ENCODE measurements around the gene CCDC148. TPM values are rescaled to one million over a fixed set of nuclear protein-coding genes. Genes with fewer than 3 reads are reported as not detected.
"Not testable (repeated sequence)": the region's sequence is repeated elsewhere in the genome, so short reads cannot be mapped to it uniquely, and the experiment has no call there.

The CCDC148 gene
- total and polyA plus RNA-seq, 4 experiments from 2014 or later = not detected

GRCh38 chr2:158240975-158241374, 215.6 kb downstream of the CCDC148 start:
- Mint-ChIP-seq H3K27ac (no peak overlapping the region), H3K4me1 (no peaks in the 10 kb centered on the region), H3K36me3 (no peaks in the 10 kb centered on the region), H3K4me3 (no peak overlapping the region), H3K9me3 (no peaks in the 10 kb centered on the region), H3K27me3 (peaks cover 0 to 2% of the 10 kb centered on the region in 2 donors)
- intact Hi-C loops (cut with micrococcal nuclease) = no loop called here
- no peaks in the 10 kb centered on the region for H3K9me3 ChIP-seq (ENCODE audit: control insufficient read depth in 1 of 2, low read length in 2 of 2)
- CTCF ChIA-PET (ENCODE audit: partially characterized antibody) = interaction anchor here (1.5 kb wide), 1 partner anchor 513 kb away, joined by 3 read pairs; no protein-coding TSS in a partner anchor
- H3K27me3 ChIP-seq (ENCODE audit: insufficient read depth, low read length) = no peaks in the 10 kb centered on the region
- no peaks in the 10 kb centered on the region for H3K4me1 ChIP-seq (ENCODE audit: insufficient read depth, low read length)
- POLR2A ChIA-PET (ENCODE audit: partially characterized antibody) = no interaction called here
- no peak overlapping the region for H3K4me3 ChIP-seq (ENCODE audit: low read length in 2 of 2)
- no peak for DNase-seq
- H3K27ac ChIP-seq (ENCODE audit: low read depth, low read length) = no peak overlapping the region
- no peaks in the 10 kb centered on the region for H3K36me3 ChIP-seq (ENCODE audit: insufficient read depth, low read length)

DNA sequence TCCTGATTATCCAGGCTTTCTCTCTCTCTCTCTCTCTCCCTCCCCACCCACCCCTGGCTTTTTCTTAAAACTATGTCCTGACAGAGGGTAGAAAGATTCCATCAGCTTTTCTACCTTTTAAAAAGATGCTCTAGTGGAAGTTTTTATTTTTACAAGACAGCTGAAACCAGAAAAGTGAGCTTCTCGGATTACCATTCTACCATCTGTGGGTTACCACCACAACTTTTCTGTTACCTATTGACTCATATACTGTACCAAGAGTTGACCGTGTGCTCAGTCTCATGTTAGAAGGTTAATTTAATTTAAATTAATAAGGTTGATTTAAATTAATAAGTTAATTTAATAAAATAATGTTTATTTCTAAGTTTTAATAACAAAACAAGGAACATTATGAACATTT, 217.3 kb downstream of the CCDC148 start:
- no peak for DNase-seq
- Histone ChIP-seq H3K4me3 (ENCODE audit: low read length in 2 of 2) (no peak overlapping the region), H3K27me3 (ENCODE audit: insufficient read depth, low read length) (no peaks in the 10 kb centered on the region), H3K27ac (ENCODE audit: low read depth, low read length) (no peak overlapping the region), H3K9me3 (ENCODE audit: control insufficient read depth in 1 of 2, low read length in 2 of 2) (no peaks in the 10 kb centered on the region), H3K36me3 (ENCODE audit: insufficient read depth, low read length) (no peaks in the 10 kb centered on the region), H3K4me1 (ENCODE audit: insufficient read depth, low read length) (no peaks in the 10 kb centered on the region)
- ChIA-PET CTCF (ENCODE audit: partially characterized antibody) (no interaction called here), POLR2A (ENCODE audit: partially characterized antibody) (no interaction called here)
- H3K27ac Mint-ChIP-seq = no peak overlapping the region
- no peaks in the 10 kb centered on the region for H3K9me3 Mint-ChIP-seq
- no peak overlapping the region for H3K4me3 Mint-ChIP-seq
- H3K27me3 Mint-ChIP-seq = peaks cover 0 to 2% of the 10 kb centered on the region in 2 donors
- H3K36me3 Mint-ChIP-seq = no peaks in the 10 kb centered on the region
- H3K4me1 Mint-ChIP-seq = no peaks in the 10 kb centered on the region
- intact Hi-C loops (cut with micrococcal nuclease) = no loop called here

- H3K36me3 Mint-ChIP-seq = no peaks in the 10 kb centered on the region
- no peaks in the 10 kb centered on the region for H3K9me3 Mint-ChIP-seq
Observed at GRCh38 chr2:158234497-158234896, 222.1 kb downstream of the CCDC148 start.

DNA sequence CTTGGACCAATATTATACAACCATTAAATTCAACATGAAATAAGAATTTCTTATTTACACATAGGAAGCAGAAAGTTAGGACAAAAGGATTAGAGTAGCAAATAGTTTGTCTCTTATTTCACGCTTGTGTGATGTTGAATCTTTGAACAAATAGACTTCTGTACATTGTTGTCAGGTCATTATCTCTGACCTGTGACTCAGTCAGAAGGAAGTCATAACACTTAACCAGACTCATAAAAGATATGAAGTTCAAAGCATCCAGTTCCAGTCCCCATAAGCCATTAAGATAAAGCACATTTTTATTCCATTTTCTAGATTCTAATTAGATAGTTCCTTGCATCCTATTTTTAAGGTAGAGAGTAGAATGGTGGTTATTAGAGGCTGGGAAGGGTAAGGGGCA, 224.1 kb downstream of the CCDC148 start:
- H3K4me3 ChIP-seq (ENCODE audit: low read length in 2 of 2) = no peak overlapping the region
- H3K9me3 Mint-ChIP-seq = peaks cover 0 to 5% (median 0%) of the 10 kb centered on the region in 8 donors
- H3K27me3 Mint-ChIP-seq = no peaks in the 10 kb centered on the region
- intact Hi-C loops (cut with micrococcal nuclease) = no loop called here
- H3K27ac ChIP-seq (ENCODE audit: low read depth, low read length) = no peak overlapping the region
- no peaks in the 10 kb centered on the region for H3K27me3 ChIP-seq (ENCODE audit: insufficient read depth, low read length)
- no peak overlapping the region for H3K4me3 Mint-ChIP-seq
- no peaks in the 10 kb centered on the region for H3K9me3 ChIP-seq (ENCODE audit: control insufficient read depth in 1 of 2, low read length in 2 of 2)
- DNase-seq = no peak
- H3K27ac Mint-ChIP-seq = no peak overlapping the region
- no peaks in the 10 kb centered on the region for H3K36me3 Mint-ChIP-seq
- H3K4me1 Mint-ChIP-seq = no peaks in the 10 kb centered on the region
- no peaks in the 10 kb centered on the region for H3K4me1 ChIP-seq (ENCODE audit: insufficient read depth, low read length)
- H3K36me3 ChIP-seq (ENCODE audit: insufficient read depth, low read length) = no peaks in the 10 kb centered on the region
- ChIA-PET CTCF (ENCODE audit: partially characterized antibody) (no interaction called here), POLR2A (ENCODE audit: partially characterized antibody) (no interaction called here)

More at GRCh38 chr2:158234497-158234896, 222.1 kb downstream of the CCDC148 start:
- CTCF ChIA-PET (ENCODE audit: partially characterized antibody) = no interaction called here
- DNase-seq = no peak
- Histone ChIP-seq H3K27ac (ENCODE audit: low read depth, low read length) (no peak overlapping the region), H3K27me3 (ENCODE audit: insufficient read depth, low read length) (no peaks in the 10 kb centered on the region), H3K9me3 (ENCODE audit: control insufficient read depth in 1 of 2, low read length in 2 of 2) (no peaks in the 10 kb centered on the region), H3K4me1 (ENCODE audit: insufficient read depth, low read length) (no peaks in the 10 kb centered on the region), H3K4me3 (ENCODE audit: low read length in 2 of 2) (no peak overlapping the region), H3K36me3 (ENCODE audit: insufficient read depth, low read length) (no peaks in the 10 kb centered on the region)
- POLR2A ChIA-PET (ENCODE audit: partially characterized antibody) = no interaction called here
- intact Hi-C loops (cut with micrococcal nuclease) = no loop called here
- H3K4me3 Mint-ChIP-seq = no peak overlapping the region
- H3K27me3 Mint-ChIP-seq = no peaks in the 10 kb centered on the region
- H3K4me1 Mint-ChIP-seq = no peaks in the 10 kb centered on the region
- H3K27ac Mint-ChIP-seq = no peak overlapping the region

GRCh38 chr2:158228943-158229508, 227.5 kb downstream of the CCDC148 start:
- Histone ChIP-seq H3K36me3 (ENCODE audit: insufficient read depth, low read length) (no peaks in the 10 kb centered on the region), H3K9me3 (ENCODE audit: control insufficient read depth in 1 of 2, low read length in 2 of 2) (no peaks in the 10 kb centered on the region), H3K4me3 (ENCODE audit: low read length in 2 of 2) (no peak overlapping the region), H3K27ac (ENCODE audit: low read depth, low read length) (no peak overlapping the region), H3K4me1 (ENCODE audit: insufficient read depth, low read length) (no peaks in the 10 kb centered on the region), H3K27me3 (ENCODE audit: insufficient read depth, low read length) (no peaks in the 10 kb centered on the region)
- Mint-ChIP-seq H3K4me3 (no peak overlapping the region), H3K9me3 (peaks cover 0 to 5% (median 0%) of the 10 kb centered on the region in 8 donors), H3K27me3 (peaks cover 0 to 2% of the 10 kb centered on the region in 2 donors), H3K27ac (no peak overlapping the region), H3K4me1 (no peaks in the 10 kb centered on the region), H3K36me3 (no peaks in the 10 kb centered on the region)
- intact Hi-C loops (cut with micrococcal nuclease) = no loop called here
- ChIA-PET POLR2A (ENCODE audit: partially characterized antibody) (no interaction called here), CTCF (ENCODE audit: partially characterized antibody) (no interaction called here)
- no peak for DNase-seq

GRCh38 chr2:158223066-158223465, 233.5 kb downstream of the CCDC148 start:
- H3K27ac Mint-ChIP-seq; CTCF ChIA-PET (ENCODE audit: partially characterized antibody); H3K4me1 ChIP-seq (ENCODE audit: insufficient read depth, low read length); H3K36me3 Mint-ChIP-seq; H3K4me3 ChIP-seq (ENCODE audit: low read length in 2 of 2); H3K9me3 ChIP-seq (ENCODE audit: control insufficient read depth in 1 of 2, low read length in 2 of 2); H3K4me3 Mint-ChIP-seq; POLR2A ChIA-PET (ENCODE audit: partially characterized antibody); H3K36me3 ChIP-seq (ENCODE audit: insufficient read depth, low read length); intact Hi-C loops (cut with micrococcal nuclease); H3K27ac ChIP-seq (ENCODE audit: low read depth, low read length); H3K4me1 Mint-ChIP-seq; H3K27me3 ChIP-seq (ENCODE audit: insufficient read depth, low read length); DNase-seq; H3K9me3 Mint-ChIP-seq; H3K27me3 Mint-ChIP-seq: not testable (repeated sequence)

DNA sequence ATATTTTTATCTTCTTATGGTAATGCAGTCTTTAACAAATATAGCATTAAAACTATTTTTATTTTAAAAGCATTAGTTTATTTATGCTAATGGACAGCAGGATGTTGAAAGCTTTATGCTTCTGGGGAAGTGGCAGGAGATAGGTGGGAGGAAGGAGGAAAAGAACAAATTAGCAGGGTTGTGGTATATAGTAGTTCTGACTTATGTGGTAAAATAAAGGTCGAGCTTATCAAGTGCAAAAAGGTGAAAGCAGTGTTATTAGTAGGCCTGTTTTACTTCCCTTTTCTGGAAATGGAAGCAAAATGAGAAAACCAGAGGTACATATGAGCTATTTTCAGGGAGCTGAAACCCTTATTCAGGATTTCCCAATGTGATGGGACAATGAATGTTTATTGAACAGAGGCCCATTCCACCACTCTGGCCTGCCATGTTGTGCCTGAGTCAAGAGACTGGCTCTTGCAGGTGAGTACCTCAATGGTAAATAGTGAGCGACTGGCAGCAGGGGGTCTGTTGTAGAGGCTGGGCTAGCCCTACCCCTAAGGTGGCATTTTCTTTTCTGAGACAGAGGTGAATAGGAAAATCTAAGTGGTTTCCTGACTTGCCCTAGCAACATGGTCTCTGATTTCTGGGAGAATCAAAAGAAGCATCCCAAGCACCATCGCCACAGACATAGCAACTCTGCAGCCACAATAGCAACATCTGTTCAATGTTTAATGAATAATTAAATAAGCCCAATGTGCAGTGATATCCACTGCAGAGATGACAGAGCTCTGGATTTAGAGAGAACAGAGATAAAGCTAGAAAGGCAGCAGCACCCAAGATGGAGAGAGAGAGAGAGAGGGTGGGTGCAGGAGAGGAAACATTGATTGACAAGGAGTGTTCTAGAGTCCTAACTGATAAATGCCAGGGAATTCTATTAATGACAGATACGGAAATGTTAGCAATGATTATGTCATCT, 235.2 kb downstream of the CCDC148 start:
- intact Hi-C loops (cut with micrococcal nuclease) = no loop called here
- H3K36me3 ChIP-seq (ENCODE audit: insufficient read depth, low read length) = no peaks in the 10 kb centered on the region
- ChIA-PET CTCF (ENCODE audit: partially characterized antibody) (no interaction called here), POLR2A (ENCODE audit: partially characterized antibody) (no interaction called here)
- no peak overlapping the region for H3K27ac ChIP-seq (ENCODE audit: low read depth, low read length)
- no peaks in the 10 kb centered on the region for H3K4me1 Mint-ChIP-seq
- H3K27me3 ChIP-seq (ENCODE audit: insufficient read depth, low read length) = no peaks in the 10 kb centered on the region
- no peaks in the 10 kb centered on the region for H3K4me1 ChIP-seq (ENCODE audit: insufficient read depth, low read length)
- no peaks in the 10 kb centered on the region for H3K9me3 ChIP-seq (ENCODE audit: control insufficient read depth in 1 of 2, low read length in 2 of 2)
- H3K27me3 Mint-ChIP-seq = peaks cover 9 to 10% of the 10 kb centered on the region in 2 donors
- peaks cover 0 to 5% (median 0%) of the 10 kb centered on the region in 8 donors for H3K9me3 Mint-ChIP-seq
- peaks cover 0 to 4% of the 10 kb centered on the region in 2 donors for H3K36me3 Mint-ChIP-seq
- H3K4me3 ChIP-seq (ENCODE audit: low read length in 2 of 2) = no peak overlapping the region
- H3K27ac Mint-ChIP-seq = no peak overlapping the region
- no peak overlapping the region for H3K4me3 Mint-ChIP-seq
- no peak for DNase-seq

All from CD4-positive, alpha-beta memory T cell (primary cell).